GM19468 (cell line): ENCODE data around the gene TMEM273.

Source experiments
- ATAC-seq: cut with Tn5 transposase; IDR thresholded peaks from one replicate; pipeline ENCODE4 v1.9.1; 2021; ENCODE audit warnings: mild to moderate bottlenecking, moderate library complexity, moderate number of reproducible peaks; ENCODE audit not compliant: unreplicated experiment; ENCODE audit errors: extremely low read depth

Gene TMEM273

DNA sequence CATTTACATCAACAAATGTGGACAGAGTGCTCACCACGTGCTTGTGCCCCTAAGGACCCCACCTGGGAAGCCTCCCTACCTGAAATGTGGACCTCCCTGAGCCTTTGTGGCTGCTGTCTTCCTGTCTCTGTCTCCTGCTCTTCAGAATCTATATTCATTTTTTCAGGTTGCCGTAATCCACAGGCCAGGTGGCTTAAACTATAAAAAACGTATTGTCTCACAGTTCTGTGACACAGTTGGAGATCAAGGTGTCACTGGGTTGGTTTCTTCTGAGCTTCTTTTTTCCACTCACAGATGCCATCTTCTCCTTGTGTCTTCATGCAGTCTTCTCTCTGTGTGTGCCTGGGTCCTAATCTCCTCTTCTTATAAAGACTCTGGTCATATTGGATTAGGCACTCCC is 67.3 kb downstream of the TMEM273 start:
- no peak for ATAC-seq

GRCh38 chr10:49119746-49120145 is 68.4 kb downstream of the TMEM273 start:
- no peak for ATAC-seq

DNA sequence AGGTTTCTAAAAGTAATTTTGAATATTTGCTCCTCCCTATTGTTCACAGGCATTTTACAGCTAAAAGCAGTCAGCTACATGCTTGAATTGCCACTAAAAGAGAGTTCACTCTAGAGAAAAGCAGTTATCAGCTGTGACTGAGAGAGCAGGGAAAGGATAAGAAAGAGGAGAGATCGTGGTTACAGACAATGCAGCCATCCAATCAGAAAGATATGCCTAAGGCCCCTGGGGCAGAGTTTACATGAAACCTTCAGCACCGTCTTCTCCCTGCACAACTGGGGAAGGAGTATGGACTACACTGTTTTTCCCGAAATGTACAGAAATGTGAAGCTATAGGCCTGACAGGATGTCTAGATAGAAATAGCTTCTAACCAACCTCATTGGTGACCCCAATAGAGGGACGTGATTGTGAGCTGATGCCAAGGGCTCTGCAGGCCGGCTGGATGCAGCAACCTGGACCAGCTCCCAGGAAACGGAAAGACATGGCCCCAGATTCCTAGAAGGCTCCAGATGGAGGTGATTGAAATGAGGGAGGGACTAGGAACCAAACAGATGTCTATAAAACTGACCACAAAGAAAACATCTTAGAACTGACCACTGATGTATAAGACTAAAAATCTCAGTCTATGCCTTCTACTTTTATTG is 69.6 kb downstream of the TMEM273 start:
- no peak for ATAC-seq

GRCh38 chr10:49117376-49118070 is 70.7 kb downstream of the TMEM273 start:
- ATAC-seq, result no peak

DNA sequence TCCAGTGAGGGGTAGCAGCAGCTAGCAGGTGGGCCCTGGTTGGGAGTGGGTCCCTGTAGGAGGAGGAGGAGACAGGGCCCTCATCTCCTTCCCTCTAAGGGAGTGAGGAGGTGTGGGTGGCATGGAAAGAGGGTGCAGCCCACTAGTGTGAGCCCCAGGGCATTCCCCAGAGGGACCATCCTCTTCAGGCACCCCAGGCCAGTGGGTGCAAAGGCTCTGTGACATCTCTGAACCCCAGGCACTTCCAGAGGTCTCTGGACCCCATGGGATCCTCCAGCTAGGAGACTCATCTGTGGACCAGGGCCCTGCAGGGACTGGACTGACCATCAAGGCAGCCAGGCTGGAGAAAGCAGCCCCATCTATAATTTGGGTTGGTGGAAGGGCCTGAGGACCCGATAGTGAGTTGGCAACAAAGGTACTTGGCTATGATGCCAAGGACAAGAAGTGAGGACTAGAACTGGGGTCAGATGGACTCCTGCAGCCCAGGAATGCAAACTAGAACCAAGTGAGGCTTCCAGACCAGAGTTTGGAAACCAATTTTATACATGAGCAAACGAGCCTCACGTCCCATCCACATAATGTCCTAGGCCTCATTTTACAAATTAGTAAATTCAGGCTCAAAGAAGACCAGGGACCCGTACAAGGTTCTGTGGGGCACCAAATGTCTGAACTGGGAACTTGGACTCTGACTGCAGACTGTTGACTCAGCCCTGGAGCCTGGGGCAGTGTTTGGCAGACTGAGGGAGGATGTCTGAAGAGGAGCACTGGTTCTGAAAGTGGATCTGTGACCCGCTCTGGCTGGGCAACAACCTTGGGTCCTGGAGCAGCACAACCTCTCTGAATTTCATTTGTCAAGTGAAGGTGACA is 71.4 kb downstream of the TMEM273 start:
- ATAC-seq, result no peak

- ATAC-seq, result no peak
These were observed 72.2 kb downstream of the TMEM273 start for GRCh38 chr10:49115796-49116508.

DNA sequence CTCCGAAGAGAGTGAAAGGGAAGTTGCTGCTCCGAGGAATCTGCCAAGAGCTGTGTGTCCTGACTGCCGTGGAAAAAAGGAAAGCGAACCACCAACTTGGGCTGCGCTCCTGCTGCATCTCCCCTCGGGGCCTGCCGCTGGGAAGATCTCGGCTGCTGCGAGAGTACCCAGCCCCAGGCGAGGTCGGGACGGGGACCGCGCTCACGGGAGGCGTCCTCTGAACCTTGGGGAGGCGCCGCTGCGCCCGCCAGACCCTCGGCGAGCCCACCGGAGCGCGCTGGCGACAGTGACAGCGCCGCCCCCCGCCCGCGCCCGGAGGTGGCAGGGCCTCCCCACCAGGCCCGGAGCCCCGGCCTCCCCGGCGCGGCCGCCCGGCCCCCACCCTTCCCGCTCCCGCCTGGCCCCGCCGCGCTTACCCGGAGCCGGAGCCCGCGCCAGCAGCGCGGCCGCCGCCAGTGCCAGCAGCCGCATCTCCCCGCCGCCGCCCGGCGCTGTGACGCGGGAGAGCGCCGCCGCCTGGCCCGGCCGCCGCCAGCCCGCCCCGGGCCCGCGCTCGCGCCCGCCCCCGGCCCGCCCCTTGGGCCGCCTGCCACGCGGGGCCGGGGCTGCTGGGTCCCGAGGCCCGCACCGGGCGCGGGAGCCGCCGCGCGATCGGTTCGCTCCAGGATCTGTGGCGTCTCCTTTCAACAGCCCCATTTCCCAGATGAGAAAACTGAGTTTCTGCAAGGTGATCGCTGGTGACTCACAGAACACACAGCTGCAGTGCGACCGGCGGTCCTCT is 73.0 kb downstream of the TMEM273 start, which contains the start of gene VSTM4:
VSTM4 (minus strand) TSS at position 508 of the 781 bp plus-strand sequence; CDS start at position 471, 37 bp downstream.
- ATAC-seq, result no peak

DNA sequence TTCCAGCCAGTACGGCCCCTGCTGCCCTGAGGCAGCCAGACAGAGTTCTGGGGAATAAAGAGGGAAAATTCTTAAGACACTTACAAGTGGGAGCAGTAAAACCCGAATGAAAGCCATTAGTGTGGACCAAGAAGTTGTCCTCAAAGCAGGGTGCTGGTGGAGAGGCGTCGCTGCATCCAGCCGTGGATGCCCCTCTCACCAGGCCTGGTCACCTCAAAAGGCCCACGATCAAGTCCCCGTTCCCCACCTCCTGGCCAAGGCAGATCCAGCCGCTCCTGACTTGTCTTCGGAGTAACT is 73.5 kb downstream of the TMEM273 start:
- ATAC-seq, result no peak

- ATAC-seq, result no peak
These were observed 74.5 kb downstream of the TMEM273 start for GRCh38 chr10:49113741-49114141.

DNA sequence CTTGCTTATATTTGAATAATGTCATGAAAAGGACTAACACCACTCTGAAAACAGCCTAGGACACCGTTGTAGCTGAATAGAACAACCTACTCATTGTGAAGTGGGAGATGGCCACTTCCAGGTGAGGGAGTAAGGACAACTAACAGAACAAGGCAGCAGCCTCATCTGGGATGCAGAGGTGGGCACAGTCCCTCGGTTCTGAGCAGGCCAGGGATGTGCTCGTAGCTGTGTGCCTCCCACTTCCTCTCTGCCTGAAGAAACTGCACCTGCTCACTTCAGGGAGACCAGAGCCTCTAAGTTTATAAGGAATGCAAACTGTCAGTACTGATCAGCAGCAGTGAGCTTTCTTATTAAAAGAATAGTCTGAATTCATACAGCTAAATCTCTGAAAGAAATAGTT is 75.3 kb downstream of the TMEM273 start:
- no peak for ATAC-seq

- ATAC-seq, result no peak
These were observed 76.1 kb downstream of the TMEM273 start for GRCh38 chr10:49112098-49112497.

DNA sequence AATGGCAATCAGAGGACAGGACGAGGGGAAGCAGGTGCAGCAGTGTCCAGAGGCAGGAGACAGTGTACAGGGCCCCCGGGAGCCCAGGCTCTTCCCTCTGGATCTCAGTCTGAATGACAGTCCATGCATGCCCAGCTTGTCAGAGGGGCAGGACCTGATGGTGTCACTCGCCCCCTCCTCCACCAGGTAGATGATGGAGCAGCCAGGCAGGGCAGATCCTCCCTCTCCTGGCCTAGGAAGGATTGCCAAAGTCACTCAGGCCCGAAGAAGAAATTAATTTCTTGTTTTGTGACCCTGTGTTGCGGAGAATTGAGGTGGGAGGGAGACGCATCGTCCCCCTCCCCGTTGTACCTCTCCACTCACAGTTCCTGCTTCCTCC is 76.9 kb downstream of the TMEM273 start:
- ATAC-seq, result no peak

GRCh38 chr10:49110684-49111319 is 77.4 kb downstream of the TMEM273 start:
- ATAC-seq, result no peak

DNA sequence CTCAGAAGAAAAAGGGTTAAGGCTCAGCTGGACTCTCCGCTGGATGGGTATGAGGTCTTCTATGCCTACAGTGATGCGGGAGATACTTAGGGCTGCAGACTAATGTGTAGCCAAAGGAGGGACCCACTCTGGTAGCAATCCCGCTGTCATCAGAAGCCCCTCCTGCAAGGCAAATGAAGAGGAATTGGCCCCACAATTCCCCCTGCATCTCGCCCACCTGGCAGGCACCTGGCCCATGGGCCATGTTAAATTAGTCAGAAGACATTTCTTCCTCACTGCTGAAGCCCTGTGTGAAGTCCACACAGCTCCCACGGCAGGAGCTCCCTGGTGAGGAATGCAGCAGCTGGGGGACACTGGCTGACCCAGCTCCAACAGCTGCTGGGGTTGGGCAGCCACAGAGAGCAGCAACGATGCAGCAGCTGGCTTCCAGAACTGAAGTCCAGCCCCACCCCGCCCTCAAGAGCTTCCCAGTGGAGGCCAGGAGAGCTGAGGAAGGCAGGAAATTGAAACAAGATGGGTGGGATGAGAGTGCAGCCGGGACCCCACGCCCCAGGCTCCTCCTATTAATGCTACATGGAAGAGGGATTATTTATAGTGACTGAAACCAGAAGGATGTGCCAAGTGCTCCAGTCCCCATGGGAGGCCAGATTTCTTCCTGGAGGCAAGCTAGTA is 78.4 kb downstream of the TMEM273 start:
- ATAC-seq, result no peak

DNA sequence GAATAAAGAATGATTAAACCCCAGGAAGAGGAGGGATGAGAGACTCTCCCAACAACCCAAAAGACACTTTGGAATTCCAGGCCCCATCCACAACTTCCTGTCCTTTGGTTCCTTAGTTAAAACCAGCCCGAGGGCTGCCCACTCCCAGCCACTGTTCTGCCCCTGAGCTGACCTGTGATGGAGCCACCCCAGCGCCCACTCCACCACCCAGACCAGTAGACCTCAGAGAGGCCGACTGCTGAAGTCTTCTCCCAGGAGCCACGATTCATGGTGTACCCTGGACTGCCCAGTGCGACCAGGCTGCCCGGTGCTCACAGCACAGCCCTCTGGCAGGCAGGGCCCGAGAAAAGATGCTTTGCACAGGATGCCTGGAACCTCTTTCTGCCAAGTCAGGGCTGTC is 79.5 kb downstream of the TMEM273 start:
- no peak for ATAC-seq

DNA sequence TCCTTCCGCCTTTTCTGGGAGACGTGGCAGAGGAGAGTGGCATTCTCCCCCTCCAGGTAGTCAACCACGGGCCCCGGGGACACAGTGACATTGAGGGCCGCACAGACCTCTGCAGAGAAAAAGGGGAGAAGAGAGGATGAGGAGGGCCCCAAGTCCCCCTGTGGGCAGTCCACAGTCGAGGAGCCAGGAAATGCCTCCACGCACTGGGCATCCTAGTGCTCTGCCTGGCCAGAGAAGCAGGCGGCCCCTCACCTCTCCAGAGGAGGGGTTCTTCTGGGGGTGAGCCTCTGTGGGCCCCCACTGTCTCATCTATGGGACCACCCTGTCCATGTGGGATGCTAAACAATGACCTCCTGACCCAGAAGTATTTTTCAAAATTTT is 80.3 kb downstream of the TMEM273 start:
- ATAC-seq, result no peak

- ATAC-seq, result no peak
These were observed 80.9 kb downstream of the TMEM273 start for GRCh38 chr10:49107111-49107886.

DNA sequence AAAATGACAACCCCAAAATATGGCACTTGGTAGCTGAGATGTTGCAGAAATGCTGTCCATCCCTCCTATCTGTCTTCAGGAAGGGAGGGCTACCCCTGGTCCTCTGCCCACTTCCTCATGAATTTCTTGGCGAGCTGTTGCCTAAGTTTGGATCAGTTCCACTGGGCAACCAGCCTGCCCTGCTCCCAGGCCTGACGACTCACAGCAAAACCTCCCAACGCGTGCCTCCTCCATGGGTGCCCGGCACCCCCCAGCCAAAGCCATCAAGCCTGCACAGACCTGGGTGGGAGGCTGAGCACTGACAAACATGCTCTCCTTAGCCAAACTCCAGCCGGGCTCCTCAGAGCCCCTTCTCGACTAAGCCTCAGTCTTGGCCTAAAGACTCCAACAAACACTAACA is 81.7 kb downstream of the TMEM273 start:
- ATAC-seq, result no peak
